Activated CD8-positive, alpha-beta memory T cell treated with anti-CD3 and anti-CD28 coated beads for 48 hours (primary cell): ENCODE data around the gene RIN3.
"Not testable (repeated sequence)": the region's sequence is repeated elsewhere in the genome, so short reads cannot be mapped to it uniquely, and the experiment has no call there.

Experiments used
- DNase-seq, 3 experiments: peaks; one replicate each; pipeline ENCODE4 v3.0.0-alpha.2; 2020; ENCODE audit warnings: low read depth in 2 of 3, low spot score in 2 of 3

RIN3 gene

DNA sequence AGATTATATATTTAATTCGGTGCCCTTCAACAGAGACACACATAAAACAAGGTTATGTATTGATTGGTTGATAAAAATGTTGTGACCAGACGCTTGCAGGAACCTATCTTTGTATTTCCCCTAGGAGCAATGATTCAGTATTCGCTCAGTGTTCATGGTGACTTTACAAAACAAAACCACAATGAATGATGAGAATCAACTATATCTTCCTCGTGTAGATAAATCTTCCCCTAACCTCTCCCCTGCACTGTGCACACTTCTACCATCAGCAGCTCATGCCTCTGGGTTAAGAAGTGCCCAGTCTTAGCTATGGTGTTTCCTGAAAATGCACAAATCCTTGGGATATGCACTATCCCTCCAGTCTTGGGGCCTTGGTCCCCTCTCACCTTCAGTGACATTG, 16.3 kb downstream of the RIN3 start:
- DNase-seq = no peak

DNA sequence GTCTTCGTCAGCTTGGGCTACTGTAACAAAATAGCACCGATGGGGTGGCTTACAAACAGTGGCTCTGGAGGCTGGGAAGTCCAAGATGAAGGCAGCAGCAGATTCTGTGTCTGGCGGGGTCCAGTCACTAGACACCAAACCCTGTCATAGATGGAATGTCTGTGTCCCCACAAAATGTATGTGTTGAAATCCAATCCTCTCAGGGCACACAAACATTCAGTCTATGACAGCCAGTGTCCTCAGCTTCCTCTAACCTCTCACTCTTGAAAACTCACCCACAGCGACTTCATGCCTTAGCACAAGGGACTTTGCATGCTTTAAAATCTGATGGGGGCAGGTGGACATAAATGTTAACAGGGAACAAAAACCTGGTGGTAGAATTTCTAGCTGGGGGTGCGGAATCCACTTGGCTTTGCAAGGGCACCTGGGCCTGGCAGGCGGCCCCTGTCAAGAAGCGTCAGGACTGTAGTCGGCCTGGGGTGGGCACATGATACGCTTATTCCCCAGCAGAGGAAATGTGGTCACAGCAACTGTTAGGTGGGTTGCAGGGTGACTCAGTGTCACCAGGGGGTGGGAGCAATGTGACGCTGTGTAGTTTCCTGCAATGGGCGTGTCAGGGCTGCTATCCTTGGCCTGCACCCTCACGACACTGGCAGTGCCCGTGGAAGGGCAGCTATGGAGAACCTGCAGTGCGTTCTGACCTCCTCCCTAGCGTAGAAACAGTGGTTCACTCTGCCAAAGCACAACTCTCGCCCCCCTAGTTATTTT, 17.7 kb downstream of the RIN3 start:
- DNase-seq = peak in 2 of 3 experiments; percentile 51 to 75

DNA sequence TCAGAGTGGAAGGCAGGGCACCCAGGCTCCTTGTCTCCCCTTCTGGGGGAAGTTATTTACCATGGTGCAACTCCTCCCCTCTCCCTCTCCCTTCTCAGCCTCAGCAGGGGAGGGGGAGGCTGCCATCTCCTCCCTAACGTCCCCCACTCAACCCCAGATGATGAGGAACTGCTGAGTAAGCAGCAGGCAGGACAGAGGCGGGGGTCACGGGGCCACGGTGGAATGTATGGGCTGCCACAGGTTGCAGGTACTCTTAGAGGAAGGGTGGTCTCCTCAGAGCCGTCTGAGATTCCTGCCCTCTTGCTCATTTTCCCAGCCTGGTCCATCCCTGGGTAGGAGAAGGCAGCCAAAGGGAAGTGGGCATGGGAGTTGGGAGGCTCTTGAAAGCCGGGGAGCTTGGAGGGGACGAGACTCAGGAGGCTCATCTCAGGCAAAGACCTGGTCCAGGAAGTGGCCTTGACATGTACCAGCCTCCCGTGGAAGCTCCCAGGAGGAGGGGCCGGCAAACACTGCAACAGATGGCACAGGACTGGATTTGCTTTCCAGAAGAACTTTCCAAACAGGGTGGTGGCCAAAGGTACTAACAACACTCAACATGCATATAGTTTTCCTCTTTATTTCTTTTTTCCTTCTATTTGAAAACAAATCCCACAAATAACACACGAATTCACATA, 19.0 kb downstream of the RIN3 start:
- DNase-seq = no peak

DNA sequence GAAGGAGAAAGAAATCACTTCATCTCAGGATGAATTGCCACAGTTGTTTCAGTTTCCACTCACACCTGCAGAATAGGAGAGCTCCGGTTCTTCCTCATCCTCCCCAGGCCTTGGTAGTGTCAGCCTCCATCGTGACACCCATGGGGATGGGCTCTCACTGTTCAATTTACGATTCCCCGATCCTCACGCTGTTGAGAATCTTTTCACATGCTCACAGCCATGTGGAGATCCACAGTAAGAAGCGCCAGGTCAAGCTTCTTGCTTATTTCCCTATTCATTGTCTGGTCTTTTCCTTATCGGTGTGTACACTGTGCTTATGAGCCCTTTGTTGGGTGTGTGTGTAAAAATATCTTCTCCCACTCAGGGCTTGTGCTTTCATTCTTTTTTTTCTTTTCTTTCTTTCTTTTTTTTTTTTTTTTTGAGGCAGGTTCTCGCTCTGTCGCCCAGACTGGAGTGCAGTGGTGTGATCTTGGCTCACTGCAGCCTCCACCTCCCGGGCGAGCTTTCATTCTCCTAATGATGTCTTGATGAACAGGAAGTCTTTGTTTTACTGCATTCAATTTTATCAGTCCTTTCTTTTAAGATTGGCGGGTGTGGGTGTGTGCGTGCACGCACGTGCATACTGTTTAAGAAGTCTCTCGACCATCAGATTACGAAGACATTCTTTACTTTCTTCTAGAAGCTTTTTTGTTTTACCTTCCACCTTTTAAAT, 21.5 kb downstream of the RIN3 start:
- no peak for DNase-seq

DNA sequence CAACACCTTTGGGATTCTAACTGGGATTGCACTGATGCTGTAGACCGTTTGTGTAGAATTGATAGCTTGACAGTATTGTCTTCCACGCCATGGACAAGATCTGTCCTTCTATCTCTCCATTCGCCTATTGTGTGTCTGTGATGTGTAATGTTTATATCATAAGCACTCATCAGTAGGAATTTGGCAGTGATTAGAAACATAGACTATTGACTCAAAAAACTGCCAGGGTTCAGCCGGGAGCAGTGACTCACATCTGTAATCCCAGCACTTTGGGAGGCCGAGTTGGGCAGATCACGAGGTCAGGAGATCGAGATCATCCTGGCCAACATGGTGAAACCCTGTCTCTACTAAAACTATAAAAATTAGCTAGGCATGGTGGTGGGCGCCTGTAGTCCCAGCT, 22.6 kb downstream of the RIN3 start:
- DNase-seq = not testable (repeated sequence)

DNA sequence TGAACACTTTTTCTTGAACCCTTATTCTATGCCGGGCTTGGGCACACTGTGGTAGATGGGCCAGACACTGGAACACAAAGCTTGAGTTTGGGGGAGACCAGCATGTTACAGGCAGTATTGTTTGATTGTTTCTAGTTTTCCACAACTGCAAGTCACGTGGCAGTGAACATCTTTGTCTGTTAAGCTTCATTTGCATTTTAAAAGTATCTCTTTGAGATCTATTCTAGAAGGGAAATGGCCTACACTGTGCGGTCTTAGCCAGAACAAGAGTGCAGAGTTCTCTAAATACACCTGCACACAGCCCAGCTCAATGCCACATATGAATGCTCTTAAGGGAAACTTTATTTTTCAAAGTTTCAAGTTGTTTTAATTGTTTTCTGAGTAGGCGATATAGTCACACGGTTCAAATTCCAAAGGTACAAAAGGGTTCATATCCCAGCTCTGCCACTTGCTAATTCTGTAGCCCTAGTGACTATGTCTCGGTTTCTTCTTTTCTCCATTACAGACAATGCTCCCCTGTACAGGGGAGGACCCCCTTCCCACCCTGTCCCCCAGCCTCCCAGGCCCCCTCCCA, 24.9 kb downstream of the RIN3 start:
- no peak for DNase-seq

DNA sequence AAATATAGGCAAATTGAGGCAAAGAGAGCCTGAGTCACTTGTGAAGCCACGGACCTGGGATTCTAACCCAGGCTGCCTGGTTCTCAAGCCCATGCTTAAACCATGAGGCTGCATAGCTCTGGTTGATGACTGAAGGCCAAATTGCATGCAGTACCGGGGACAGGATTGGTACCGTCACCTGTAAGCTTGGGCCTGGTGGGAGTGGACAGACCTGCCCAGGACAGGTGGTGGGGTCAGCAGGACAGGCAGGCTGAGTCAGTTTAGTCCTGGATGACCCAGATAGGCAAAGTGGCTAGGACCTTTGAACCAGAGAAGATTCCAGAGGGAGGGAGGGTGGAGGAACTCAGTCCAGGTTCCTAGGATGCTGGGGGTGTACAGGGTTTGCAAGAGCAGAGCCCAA, 25.8 kb downstream of the RIN3 start:
- no peak for DNase-seq

DNA sequence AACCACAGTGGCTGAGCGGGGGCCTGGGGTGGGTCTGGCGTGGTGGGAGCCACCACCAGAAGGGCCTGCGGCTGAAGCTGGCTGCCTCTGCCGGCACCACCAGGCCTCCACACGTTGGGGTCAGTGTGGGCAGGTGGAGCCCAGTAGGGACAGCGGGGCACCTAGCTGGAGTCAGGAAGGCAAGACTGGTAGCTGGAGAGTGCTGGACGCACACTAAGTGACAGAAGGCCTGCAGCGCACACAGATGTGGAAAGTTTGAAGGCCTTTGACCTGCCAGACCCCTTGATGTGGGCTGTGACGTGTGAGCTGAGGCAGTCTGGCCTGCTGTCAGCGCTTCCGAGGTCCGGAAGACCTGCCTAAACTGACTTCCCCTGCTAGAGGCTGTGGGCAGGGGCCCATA, 26.3 kb downstream of the RIN3 start:
- DNase-seq = no peak

DNA sequence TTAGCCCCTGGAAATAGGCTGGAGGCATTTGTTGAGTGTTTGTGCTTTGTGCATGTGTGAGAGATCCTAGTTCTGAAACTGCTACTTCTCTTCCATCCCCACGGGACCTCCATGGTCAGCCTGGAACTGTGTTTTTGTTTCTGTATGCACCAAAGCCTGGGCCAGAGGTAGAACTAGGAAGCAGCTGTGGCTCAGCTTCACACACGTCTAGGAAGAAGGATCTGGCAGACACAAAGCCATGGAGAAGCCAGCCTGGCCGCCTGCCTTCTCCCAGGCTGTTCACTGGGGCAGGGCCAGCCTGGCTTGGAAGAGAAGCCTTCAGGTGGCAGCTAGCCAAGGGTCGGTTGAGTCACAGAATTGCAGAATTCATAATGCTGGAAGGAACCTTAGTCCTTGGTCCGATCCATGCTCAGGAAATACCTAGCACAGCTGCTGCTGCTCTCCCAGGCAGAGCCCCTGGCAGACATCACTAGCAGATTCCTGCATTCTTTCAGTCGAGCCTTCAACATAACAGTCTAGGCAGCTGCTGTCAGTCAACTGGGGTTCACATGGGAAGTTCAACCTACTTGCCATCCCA, 27.0 kb downstream of the RIN3 start:
- DNase-seq = no peak

DNA sequence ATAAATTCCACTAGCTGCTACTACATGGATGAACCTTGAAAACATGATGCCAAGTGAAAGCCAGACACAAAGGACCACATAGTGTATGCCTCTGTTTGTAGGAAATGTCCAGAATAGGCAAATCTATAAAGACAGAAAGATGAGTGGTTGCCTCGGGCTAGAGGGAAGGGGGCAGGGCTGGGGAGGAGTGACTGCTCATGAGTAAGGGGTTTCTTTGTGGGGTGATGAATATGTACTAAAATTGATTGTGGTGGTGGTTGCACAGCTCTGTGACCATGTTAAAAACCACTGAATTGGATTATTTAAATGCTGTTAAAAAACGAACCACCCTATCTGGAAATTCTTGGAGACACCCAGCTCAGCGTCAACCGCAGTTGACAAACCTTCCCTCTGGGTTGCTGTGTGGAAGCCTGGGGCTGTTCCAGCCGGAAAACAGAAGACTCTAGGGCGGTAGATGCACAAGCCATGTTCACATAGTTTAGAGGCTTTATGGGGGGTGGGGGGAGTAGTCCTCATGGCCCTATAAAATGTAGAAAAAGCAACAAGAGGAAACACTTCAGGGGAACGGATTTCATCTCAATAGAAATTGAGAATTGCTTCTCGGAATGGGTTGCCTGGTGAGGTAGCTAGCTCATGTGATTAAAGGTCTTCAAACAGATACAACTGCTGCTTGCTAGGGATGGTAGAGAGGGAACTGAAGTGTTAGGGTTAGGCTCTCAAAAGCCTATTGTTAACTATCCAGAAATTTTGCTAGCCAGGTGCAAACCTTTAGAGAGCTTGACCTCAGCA, 29.4 kb downstream of the RIN3 start:
- no peak for DNase-seq

DNA sequence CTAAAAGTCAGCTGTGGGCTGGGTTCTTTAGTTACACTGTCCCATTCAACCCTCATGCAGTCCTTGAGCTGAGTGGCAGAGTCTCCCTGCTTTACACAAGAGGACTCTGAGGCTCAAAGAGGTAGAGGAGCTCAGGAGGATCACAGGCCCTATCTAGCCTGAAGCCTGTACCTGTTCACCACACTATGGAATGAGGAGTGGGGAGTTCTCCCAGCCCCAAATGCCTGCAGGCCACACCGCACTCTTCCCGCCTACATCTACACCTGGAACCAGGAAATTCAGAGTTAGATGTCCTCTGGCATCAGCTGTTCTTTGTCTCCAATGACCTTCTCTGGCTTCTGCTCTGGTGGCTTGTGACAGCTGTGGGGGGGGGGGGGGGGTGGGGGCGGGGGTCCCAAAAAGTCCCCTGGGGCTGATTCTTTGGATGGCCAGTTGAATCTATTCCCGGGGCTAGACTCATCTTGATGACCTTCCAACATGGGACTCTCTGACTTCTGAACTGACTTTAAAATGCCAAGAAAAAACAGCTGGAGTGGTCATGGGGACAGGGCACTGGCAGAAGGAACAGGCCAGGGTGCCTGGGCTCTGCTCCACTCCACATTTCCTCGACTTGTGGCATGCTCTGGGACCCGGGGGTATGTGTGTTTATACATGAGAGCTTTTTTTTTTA, 30.6 kb downstream of the RIN3 start:
- DNase-seq = no peak

DNA sequence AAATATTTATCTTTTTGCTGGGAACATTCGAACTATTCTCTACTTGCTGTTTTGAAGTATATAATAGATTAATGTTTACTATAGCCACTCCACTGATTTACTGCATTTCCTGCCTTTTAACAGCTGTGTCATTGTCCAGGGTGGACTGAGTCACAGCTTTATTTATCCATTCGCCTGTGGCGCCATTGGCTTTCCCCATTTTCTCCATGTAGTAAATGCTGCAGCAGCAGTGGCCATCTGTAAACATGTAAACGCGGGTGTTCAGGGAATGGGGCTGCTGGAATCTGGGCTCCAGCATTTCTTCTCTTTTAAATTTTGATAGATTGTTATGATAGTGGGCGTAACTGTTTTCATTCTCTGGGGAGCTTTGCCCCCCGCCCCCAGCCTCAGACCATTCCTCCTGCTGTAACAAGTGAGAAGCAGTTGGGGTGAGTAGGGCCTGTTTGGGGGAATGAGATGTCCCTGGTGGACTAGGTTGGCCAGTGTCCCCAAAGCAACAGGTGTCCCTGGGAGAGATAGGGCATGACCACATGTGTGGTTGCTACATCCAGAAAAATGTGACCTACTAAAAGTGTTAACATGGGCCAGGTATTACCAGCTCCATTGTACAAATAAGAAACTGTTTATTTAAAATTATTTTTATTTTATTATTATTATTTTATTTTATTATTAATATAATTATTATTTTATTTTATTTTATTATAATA, 32.9 kb downstream of the RIN3 start:
- no peak for DNase-seq

DNA sequence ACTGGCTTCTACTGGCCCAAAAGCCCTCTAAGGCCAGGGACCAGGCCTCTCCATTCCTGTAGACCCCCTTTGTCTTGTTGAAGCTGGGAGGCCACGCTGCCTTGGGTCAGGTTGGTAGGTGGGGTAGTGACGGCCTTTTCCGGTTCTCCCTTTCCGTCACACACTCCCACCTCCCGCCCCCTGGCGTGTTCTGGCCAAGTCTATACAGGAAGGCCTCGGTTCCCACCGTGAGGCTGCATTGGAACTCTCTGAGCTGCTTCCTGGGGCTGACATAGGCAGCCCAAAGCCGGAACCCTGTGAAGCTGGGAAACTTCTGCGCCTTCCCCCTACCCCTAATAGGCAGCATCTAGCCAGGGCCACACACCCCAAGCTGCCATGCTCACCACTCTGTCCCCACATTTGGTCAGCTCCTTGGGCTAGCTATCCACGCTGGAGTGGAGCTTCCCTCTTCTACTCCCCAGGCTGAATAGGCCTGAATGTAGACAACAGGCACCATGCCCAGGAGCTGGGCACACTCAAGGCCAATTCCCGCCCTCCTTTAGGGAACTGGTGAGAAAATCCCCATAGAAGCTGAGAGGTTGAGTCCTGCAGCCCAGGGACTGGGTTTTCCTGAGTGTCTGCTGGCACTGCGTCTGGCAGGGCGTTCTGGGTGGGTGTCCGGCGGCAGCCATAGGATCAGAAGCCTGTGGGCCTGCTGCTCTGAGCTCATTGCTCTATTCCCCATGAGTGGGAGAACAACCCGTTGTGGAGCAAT, 35.7 kb downstream of the RIN3 start:
- no peak for DNase-seq

DNA sequence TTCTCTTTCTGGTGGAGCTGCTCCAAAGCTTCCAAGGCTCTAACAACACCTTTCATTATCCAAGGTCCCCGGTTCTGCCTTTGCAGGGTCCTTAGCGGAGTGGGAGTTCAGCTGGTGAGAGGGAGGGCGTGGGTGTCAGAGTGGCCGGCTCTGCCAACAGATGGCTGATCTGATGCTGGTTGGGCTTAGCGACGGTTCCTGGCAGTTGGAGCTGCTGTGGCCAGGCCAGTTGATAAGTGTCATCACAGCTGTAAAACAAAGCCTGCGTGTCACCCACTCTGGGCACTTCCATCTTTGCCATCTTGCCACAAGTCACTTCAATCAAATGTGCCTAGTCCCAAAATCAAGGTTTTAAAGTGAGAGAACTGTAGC, 36.3 kb downstream of the RIN3 start:
- no peak for DNase-seq

DNA sequence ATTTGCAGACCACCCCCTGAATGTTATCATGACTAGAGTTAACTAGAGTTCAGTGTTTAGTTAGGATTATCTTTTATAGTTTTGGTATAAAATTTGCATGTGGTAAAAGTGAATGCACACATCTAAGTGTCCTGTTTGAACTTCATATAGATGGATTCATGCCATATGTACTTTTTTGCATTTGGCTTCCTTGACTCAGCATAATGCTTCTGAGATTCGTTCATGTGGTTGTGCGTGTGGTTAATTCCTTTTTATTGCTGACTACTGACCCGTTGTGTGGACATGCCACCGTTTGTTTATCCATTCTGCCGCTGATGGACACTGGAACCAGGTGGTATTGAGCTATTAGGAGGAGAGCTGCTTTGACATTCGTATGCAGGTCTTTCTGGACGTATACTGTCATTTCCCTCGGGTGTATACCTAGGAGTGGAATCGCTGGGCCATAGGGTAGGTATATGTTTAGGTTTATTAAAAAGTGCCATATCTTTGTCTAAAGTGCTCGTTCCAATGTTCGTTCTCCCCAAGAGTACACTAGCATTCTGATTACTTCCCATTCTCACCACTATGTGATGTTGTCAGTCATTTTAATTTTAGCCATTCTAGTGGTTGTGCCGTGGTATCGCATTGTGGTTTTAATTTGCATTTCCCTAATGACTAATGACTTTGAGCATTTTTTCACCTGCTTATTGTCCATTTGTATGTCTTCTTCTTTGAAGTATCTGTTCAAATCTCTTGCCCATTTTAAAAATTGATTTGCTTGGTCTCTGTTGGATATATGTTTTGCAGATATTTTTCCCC, 37.7 kb downstream of the RIN3 start:
- DNase-seq = no peak

DNA sequence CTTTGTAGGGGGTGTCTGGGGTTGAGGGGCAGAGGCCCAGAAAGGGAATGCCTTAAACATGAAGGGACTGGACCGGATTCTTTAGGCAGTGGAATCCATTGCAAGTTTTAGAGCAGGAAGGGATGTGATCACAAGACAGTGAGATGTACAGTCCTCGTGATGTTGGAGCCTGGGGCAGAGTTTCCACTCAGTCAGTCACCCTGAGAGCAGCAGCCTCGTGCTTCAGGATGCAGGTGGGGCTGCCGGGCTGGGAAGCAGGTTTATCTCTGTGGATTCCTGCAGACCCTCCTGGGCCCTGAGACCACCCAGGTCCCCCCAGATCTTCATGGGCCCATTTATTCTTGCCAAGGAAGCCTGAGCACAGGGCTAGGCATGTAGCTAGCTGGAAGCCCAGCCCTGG, 38.5 kb downstream of the RIN3 start:
- DNase-seq = no peak

DNA sequence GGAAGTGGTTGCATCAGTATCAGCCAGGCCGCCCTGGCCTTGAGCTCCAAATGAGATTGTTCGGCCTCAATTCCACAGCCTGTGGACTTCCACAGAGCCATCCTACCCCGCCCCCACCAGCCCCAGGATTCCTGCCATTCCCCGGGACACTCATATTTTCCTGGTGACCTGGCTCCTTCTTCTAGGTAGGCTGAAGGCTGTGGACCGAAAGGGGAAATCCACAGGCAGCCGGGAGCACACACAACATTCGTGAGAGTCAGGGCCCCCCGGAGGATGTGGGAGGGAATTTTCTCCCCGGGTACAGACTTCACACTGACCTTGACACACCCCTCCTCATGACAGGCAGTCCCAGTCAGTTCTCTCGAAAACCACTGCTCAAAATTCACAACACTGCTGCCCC, 39.9 kb downstream of the RIN3 start:
- DNase-seq = no peak

DNA sequence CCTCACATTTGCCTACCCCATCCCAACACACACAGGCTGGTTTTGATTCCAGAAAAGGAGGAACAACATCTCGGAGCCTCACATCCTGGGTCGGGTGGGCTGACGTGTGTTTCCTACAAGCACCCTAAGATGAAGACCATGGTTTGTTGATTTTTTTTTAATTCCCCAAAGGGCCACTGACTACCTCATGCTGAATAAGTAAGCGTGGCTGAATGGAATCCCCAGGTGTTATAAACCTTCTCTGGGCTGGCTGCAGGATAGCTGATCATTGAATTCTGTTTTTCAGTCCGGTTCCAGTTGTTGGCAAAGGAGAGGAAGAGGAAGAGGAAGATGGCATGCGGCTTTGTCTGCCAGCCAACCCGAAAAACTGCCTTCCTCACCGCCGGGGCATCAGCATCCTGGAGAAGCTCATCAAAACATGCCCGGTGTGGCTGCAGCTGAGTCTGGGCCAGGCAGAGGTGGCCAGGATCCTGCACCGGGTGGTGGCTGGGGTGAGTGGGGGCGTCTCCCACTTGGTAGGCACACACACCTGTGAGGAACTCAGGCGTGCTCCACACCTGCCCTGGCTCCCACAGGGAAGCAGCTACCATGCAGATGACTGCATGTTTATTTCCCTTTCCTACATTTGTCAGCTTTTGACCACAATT, 42.0 kb downstream of the RIN3 start:
- DNase-seq = no peak
